ENCODE measurements around the gene MMP25. TPM values are rescaled to one million over a fixed set of nuclear protein-coding genes. Genes with fewer than 3 reads are reported as not detected.

The MMP25 gene
- total RNA-seq, 1 experiment from 2014 or later, result 0.51 TPM

GRCh38 chr16:3010510-3010909 lies 35.9 kb upstream of the MMP25 start:
- Histone ChIP-seq H3K4me2 (ENCODE audit: low read length) (peak overlapping the region; percentile 74), H3K4me3 (ENCODE audit: low read length) (no peak overlapping the region), H3K79me2 (ENCODE audit: low read length) (no peaks in the 10 kb centered on the region), H3K4me1 (ENCODE audit: insufficient read depth, low read length) (peaks cover 37% of the 10 kb centered on the region), H3K9ac (ENCODE audit: low read length) (no peak overlapping the region), H3F3A (ENCODE audit: low read length, unreplicated experiment) (no peaks in the 10 kb centered on the region), H3K9me2 (replicated peaks; ENCODE audit: low read length) (no peaks in the 10 kb centered on the region), H3K9me3 (ENCODE audit: low read length) (no peaks in the 10 kb centered on the region), H3K36me3 (ENCODE audit: low read depth, low read length) (no peaks in the 10 kb centered on the region), H3K27ac (ENCODE audit: low read length) (peak overlapping the region; percentile 75), H2AFZ (ENCODE audit: low read length) (no peak overlapping the region), H4K20me1 (ENCODE audit: low read length) (no peaks in the 10 kb centered on the region), H3K27me3 (ENCODE audit: low read length) (no peaks in the 10 kb centered on the region)
- intact Hi-C loops (cut with micrococcal nuclease), result no loop called here
- ChIA-PET POLR2A (ENCODE audit: unreplicated experiment) (interaction anchor here (0.6 to 2.4 kb wide), 3 partner anchors 10 to 153 kb away, joined by 3 to 18 read pairs (median 3); partner anchors contain the start of gene TNFRSF12A), CTCF (interaction anchor here (1.4 kb wide), 1 partner anchor 12 kb away, joined by 6 read pairs; no protein-coding TSS in a partner anchor)
- no peak for ATAC-seq
- no TSS peak for BruUV-seq (replicated peaks)
- DNase-seq, result no peak
- TF ChIP-seq, protein P1, sequence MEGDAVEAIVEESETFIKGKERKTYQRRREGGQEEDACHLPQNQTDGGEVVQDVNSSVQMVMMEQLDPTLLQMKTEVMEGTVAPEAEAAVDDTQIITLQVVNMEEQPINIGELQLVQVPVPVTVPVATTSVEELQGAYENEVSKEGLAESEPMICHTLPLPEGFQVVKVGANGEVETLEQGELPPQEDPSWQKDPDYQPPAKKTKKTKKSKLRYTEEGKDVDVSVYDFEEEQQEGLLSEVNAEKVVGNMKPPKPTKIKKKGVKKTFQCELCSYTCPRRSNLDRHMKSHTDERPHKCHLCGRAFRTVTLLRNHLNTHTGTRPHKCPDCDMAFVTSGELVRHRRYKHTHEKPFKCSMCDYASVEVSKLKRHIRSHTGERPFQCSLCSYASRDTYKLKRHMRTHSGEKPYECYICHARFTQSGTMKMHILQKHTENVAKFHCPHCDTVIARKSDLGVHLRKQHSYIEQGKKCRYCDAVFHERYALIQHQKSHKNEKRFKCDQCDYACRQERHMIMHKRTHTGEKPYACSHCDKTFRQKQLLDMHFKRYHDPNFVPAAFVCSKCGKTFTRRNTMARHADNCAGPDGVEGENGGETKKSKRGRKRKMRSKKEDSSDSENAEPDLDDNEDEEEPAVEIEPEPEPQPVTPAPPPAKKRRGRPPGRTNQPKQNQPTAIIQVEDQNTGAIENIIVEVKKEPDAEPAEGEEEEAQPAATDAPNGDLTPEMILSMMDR (conservative IDR thresholded peaks at IDR 0.05; ENCODE audit: low read depth, low read length), result no peak
- no peak for TF ChIP-seq EZH2 (IDR thresholded peaks at IDR 0.05; ENCODE audit: low read length, unreplicated experiment)
- no peak for TF ChIP-seq EZH2phosphoT487 (IDR thresholded peaks at IDR 0.05; ENCODE audit: borderline replicate concordance, low read length)

DNA sequence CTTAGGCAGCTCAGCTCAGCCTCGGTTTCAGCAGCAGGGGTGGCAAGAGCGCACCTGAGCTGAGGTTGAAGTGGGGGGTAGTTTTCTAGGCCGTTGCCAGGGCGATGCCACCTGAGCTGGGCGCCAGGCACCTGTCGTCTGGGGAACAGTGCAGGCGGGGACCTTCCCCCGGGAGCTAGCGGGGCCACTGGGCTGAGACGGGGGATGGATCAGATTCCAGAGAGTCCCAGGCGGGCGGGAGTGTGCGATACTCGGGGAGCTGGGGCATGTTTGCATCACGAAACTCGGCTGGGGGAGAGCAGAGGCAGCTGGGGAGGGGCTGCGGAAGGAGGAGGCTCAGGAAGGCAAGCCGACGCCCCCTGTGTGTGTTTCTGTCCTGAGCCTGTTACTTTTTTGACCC lies 34.1 kb upstream of the MMP25 start:
- no peaks in the 10 kb centered on the region for H3K79me2 ChIP-seq (ENCODE audit: low read length)
- TF ChIP-seq EZH2 (IDR thresholded peaks at IDR 0.05; ENCODE audit: low read length, unreplicated experiment) (no peak), EZH2phosphoT487 (IDR thresholded peaks at IDR 0.05; ENCODE audit: borderline replicate concordance, low read length) (no peak)
- TF ChIP-seq, protein P1 (conservative IDR thresholded peaks at IDR 0.05; ENCODE audit: low read depth, low read length), result no peak

DNA sequence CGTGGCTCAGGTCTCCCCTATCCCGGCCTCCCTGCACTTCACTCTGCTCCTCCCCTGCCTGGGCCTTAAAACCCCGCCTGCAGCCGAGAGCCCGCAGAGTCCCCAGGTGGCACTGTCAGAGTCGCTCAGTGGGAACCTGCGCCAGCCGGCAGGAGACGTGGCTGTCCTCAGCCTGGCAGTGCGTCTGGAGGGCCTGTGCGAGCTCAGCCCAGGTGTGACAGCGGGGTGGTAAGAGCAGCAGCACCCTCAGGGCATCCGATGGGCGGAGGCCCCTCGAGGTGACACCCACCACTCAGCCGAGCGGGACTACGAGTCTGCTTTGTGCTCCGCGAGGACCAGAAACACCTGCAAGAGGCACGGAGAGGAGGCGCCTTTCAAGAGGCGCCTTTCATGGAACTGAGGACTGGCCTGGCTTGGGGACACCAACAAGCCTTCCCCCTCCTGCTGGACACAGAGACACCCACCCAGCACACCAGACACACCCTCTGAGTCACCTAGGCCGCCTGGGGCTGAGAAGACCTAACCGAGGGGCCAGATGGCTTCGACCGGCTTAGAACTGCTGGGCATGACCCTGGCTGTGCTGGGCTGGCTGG lies 33.4 kb upstream of the MMP25 start, which contains the start of gene CLDN9:
Gene CLDN9 (plus strand): TSS at position 96 of the 593 bp plus-strand sequence. CDS start 440 bp downstream, at position 536.
- Histone ChIP-seq H3F3A (ENCODE audit: low read length, unreplicated experiment) (no peaks in the 10 kb centered on the region), H3K27me3 (ENCODE audit: low read length) (no peaks in the 10 kb centered on the region), H3K9me2 (replicated peaks; ENCODE audit: low read length) (no peaks in the 10 kb centered on the region), H3K4me1 (ENCODE audit: insufficient read depth, low read length) (peaks cover 37% of the 10 kb centered on the region), H3K79me2 (ENCODE audit: low read length) (no peaks in the 10 kb centered on the region), H4K20me1 (ENCODE audit: low read length) (no peaks in the 10 kb centered on the region), H2AFZ (ENCODE audit: low read length) (no peak within 1 kb of the TSS), H3K9me3 (ENCODE audit: low read length) (no peaks in the 10 kb centered on the region), H3K9ac (ENCODE audit: low read length) (no peak within 1 kb of the TSS), H3K4me2 (ENCODE audit: low read length) (peak within 1 kb of the TSS; percentile 15; the same call in 1 of the 2 replicates), H3K4me3 (ENCODE audit: low read length) (no peak within 1 kb of the TSS), H3K27ac (ENCODE audit: low read length) (no peak within 1 kb of the TSS), H3K36me3 (ENCODE audit: low read depth, low read length) (no peaks in the 10 kb centered on the region)
- DNase-seq (peak; percentile 58), ATAC-seq (peak; percentile 55)
- TF ChIP-seq, protein P1 (conservative IDR thresholded peaks at IDR 0.05; ENCODE audit: low read depth, low read length), result no peak
- no peak for TF ChIP-seq EZH2 (IDR thresholded peaks at IDR 0.05; ENCODE audit: low read length, unreplicated experiment)
- TF ChIP-seq EZH2phosphoT487 (IDR thresholded peaks at IDR 0.05; ENCODE audit: borderline replicate concordance, low read length), result no peak
- POLR2A ChIA-PET (ENCODE audit: unreplicated experiment), result no interaction called here
- intact Hi-C loops (cut with micrococcal nuclease), result no loop called here
- CTCF ChIA-PET, result no interaction called here
- no TSS peak for BruUV-seq (replicated peaks)

More for the DNA sequence above, 34.1 kb upstream of the MMP25 start:
- no peak overlapping the region for H3K4me3 ChIP-seq (ENCODE audit: low read length)
- H4K20me1 ChIP-seq (ENCODE audit: low read length), result no peaks in the 10 kb centered on the region
- no peak overlapping the region for H3K27ac ChIP-seq (ENCODE audit: low read length)
- ATAC-seq (no peak), DNase-seq (no peak)
- no peak overlapping the region for H2AFZ ChIP-seq (ENCODE audit: low read length)
- H3K9me2 ChIP-seq (replicated peaks; ENCODE audit: low read length), result no peaks in the 10 kb centered on the region
- no peak overlapping the region for H3K9ac ChIP-seq (ENCODE audit: low read length)
- BruUV-seq (replicated peaks), result no TSS peak
- ChIA-PET POLR2A (ENCODE audit: unreplicated experiment) (interaction anchor here (0.7 kb wide), 1 partner anchor 366 kb away, joined by 3 read pairs; no protein-coding TSS in a partner anchor), CTCF (no interaction called here)
- H3K4me2 ChIP-seq (ENCODE audit: low read length), result no peak overlapping the region
- H3F3A ChIP-seq (ENCODE audit: low read length, unreplicated experiment), result no peaks in the 10 kb centered on the region
- peaks cover 37% of the 10 kb centered on the region for H3K4me1 ChIP-seq (ENCODE audit: insufficient read depth, low read length)
- intact Hi-C loops (cut with micrococcal nuclease), result no loop called here
- no peaks in the 10 kb centered on the region for H3K36me3 ChIP-seq (ENCODE audit: low read depth, low read length)
- no peaks in the 10 kb centered on the region for H3K27me3 ChIP-seq (ENCODE audit: low read length)
- no peaks in the 10 kb centered on the region for H3K9me3 ChIP-seq (ENCODE audit: low read length)

Measured in PC-3 (cell line).